K562 (cell line): Measurements from ENCODE around the gene FAM111B.

Experiments
- CBX3 ChIP-seq, 2 experiments: IDR thresholded peaks; 1 replicate in 1 of 2; 2 replicates in 1 of 2; pipeline ENCODE4 v1.6.1; 2012; ENCODE audit warnings: inconsistent platforms in 2 of 2, low read length in 2 of 2, borderline replicate concordance in 1 of 2, control low read depth in 1 of 2
- CHD4 ChIP-seq: fragments of 200-600 bp; sonication (generic); IDR thresholded peaks from 3 replicates; pipeline ENCODE4 v1.6.1; 2012; ENCODE audit warnings: low read depth, mild to moderate bottlenecking, mixed read lengths, low read length, inconsistent platforms; ENCODE audit not compliant: insufficient read depth, insufficient replicate concordance, poor library complexity, severe bottlenecking
- CSDE1 ChIP-seq, 2 experiments: fragments of 450-650 bp; IDR thresholded peaks; 2 replicates each; pipeline ENCODE4 v1.6.1; 2016; ENCODE audit warnings: mild to moderate bottlenecking in 1 of 2
- CTCF ChIP-seq, 3 experiments: IDR thresholded peaks in 2 of 3; conservative IDR thresholded peaks in 1 of 3; 2 replicates each; pipeline ENCODE4 v1.5.1; 2011 to 2012; ENCODE audit warnings: low read length in 3 of 3, mild to moderate bottlenecking in 3 of 3, control low read depth in 2 of 3, improper control_type of control experiment in 1 of 3, inconsistent platforms in 1 of 3, low read depth in 1 of 3, mixed read lengths in 1 of 3, moderate library complexity in 1 of 3; ENCODE audit not compliant: insufficient read depth in 2 of 3
- EZH2 ChIP-seq: IDR thresholded peaks from 2 replicates; pipeline ENCODE4 v1.6.1; 2012; ENCODE audit warnings: low read depth, mild to moderate bottlenecking, inconsistent platforms, low read length, borderline replicate concordance
- HMG20B ChIP-seq: fragments of 250-450 bp; sonication (Bioruptor Pico); IDR thresholded peaks from 2 replicates; pipeline ENCODE4 v1.5.0; 2021; ENCODE audit warnings: mild to moderate bottlenecking
- JUND ChIP-seq, 2 experiments: IDR thresholded peaks; 2 replicates in 1 of 2; 3 replicates in 1 of 2; pipeline ENCODE4 v1.6.1; 2011; ENCODE audit warnings: borderline replicate concordance in 2 of 2, low read depth in 2 of 2, low read length in 2 of 2, improper control_type of control experiment in 1 of 2, missing biosample characterization in 1 of 2, missing genetic modification characterization in 1 of 2, missing genetic modification reagents in 1 of 2
- KAT7 ChIP-seq: sonication (generic); formaldehyde crosslinking; IDR thresholded peaks from 2 replicates; pipeline ENCODE4 v1.8.0; 2022; ENCODE audit warnings: missing genetic modification reagents, mild to moderate bottlenecking, borderline replicate concordance
- MCM5 ChIP-seq: fragments of 450-650 bp; IDR thresholded peaks from 2 replicates; pipeline ENCODE4 v1.6.1; 2016; ENCODE audit warnings: low read depth
- RAD21 ChIP-seq, 2 experiments: fragments of 250-450 bp in 1 of 2; fragments of 450-650 bp in 1 of 2; sonication (Bioruptor Pico) in 1 of 2; formaldehyde crosslinking in 1 of 2; IDR thresholded peaks in 1 of 2; conservative IDR thresholded peaks in 1 of 2; 2 replicates each; pipeline versions ENCODE4 v1.4.0 to v1.8.0; 2020 to 2022; ENCODE audit warnings: mild to moderate bottlenecking in 2 of 2, moderate library complexity in 1 of 2
- ZBTB7A ChIP-seq: IDR thresholded peaks from 2 replicates; pipeline ENCODE4 v1.6.1; 2011; ENCODE audit warnings: low read depth, mild to moderate bottlenecking, low read length, moderate library complexity, borderline replicate concordance; ENCODE audit not compliant: control insufficient read depth
- ZNF766 ChIP-seq: fragments of 200-800 bp; sonication (Bioruptor generic); conservative IDR thresholded peaks from 2 replicates; pipeline ENCODE4 v1.6.1; 2016; ENCODE audit warnings: missing genetic modification characterization, missing compliant biosample characterization
- TF ChIP-seq, protein P1 (sequence below): sonication (generic); formaldehyde crosslinking; IDR thresholded peaks from 2 replicates; pipeline ENCODE4 v1.9.0; 2022; ENCODE audit warnings: mild to moderate bottlenecking, missing genetic modification reagents

DNA sequence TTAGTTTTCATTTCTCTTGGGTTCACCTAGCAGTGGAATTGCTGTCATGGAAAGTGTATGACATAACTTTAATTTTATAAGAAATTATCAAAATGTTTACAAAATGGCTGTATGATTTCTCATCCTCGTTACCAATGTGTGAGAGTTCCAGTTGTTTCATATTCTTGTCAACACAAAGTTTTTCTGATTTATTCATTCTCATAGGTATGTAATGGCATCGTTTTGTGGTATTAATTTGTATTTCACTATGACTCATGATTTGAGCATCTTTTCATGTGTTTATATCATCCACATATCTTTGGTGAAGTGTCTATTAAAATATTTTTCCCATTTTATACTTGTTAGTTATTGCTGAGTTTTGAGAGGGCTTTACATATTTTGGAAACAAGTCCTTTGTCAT, 5.5 kb downstream of the FAM111B start:
- TF ChIP-seq MCM5 (no peak), CBX3 (IDR thresholded peaks at IDR 0.05; ENCODE audit: borderline replicate concordance in 1 of 2, low read length in 2 of 2) (no peak), ZNF766 (CRISPR knock-in tag) (no peak), KAT7 (no peak), EZH2 (no peak), CTCF (IDR thresholded peaks at IDR 0.05 in 2 of 3, conservative IDR thresholded peaks at IDR 0.05 in 1 of 3; ENCODE audit: insufficient read depth in 2 of 3, low read depth in 1 of 3, low read length in 3 of 3) (no peak), HMG20B (CRISPR knock-in tag) (no peak), CSDE1 (IDR thresholded peaks at IDR 0.05) (no peak), RAD21 (CRISPR knock-in tag; conservative IDR thresholded peaks at IDR 0.05 in 1 of 2, IDR thresholded peaks at IDR 0.05 in 1 of 2) (no peak), JUND (IDR thresholded peaks at IDR 0.05; ENCODE audit: borderline replicate concordance, low read depth, low read length) (no peak), JUND (tag; IDR thresholded peaks at IDR 0.05; ENCODE audit: borderline replicate concordance, low read depth, low read length) (no peak), ZBTB7A (no peak), CHD4 (no peak)
- TF ChIP-seq, protein P1, sequence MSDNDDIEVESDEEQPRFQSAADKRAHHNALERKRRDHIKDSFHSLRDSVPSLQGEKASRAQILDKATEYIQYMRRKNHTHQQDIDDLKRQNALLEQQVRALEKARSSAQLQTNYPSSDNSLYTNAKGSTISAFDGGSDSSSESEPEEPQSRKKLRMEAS (CRISPR knock-in tag), result no peak
